C4-2B (cell line): ENCODE measurements around the gene FPR1.

Source experiments
- CTCF ChIP-seq: fragments of 450-650 bp; conservative IDR thresholded peaks from 2 replicates; pipeline ENCODE4 v1.5.1; 2017; ENCODE audit warnings: mild to moderate bottlenecking
- ZFX ChIP-seq: fragments of 450-650 bp; IDR thresholded peaks from 2 replicates; pipeline ENCODE4 v1.6.1; 2017

- TF ChIP-seq CTCF (no peak), ZFX (no peak)
These were observed 8.3 kb downstream of the FPR1 start for GRCh38 chr19:51743405-51743804.
